SU-DHL-6 (cell line): ENCODE measurements around the gene STRA8.

Experiments
- CTCF ChIP-seq: fragments of 200-600 bp; sonication (generic); IDR thresholded peaks from one replicate; pipeline ENCODE4 v1.5.1; 2017; ENCODE audit warnings: antibody characterized with exemption, mild to moderate bottlenecking, low read length, moderate library complexity; ENCODE audit not compliant: insufficient read depth, poor library complexity, severe bottlenecking
- EZH2phosphoT487 ChIP-seq: fragments of 200-600 bp; sonication (generic), shearing (Covaris generic); conservative IDR thresholded peaks from 2 replicates; pipeline ENCODE4 v1.6.1; 2018; ENCODE audit warnings: mild to moderate bottlenecking, antibody characterized with exemption, low read length, moderate library complexity, mixed read lengths

GRCh38 chr7:135193615-135194081 is 40.0 kb upstream of the STRA8 start:
- TF ChIP-seq CTCF (no peak), EZH2phosphoT487 (no peak)
